HG03159 (cell line): ENCODE results near the gene RNU1-3.
"Not testable (repeated sequence)": the region's sequence is repeated elsewhere in the genome, so short reads cannot be mapped to it uniquely, and the experiment has no call there.

Experiments
- ATAC-seq: cut with Tn5 transposase; IDR thresholded peaks from one replicate; pipeline ENCODE4 v1.9.1; 2021; ENCODE audit warnings: mild to moderate bottlenecking, moderate library complexity; ENCODE audit not compliant: unreplicated experiment

The RNU1-3 gene

DNA sequence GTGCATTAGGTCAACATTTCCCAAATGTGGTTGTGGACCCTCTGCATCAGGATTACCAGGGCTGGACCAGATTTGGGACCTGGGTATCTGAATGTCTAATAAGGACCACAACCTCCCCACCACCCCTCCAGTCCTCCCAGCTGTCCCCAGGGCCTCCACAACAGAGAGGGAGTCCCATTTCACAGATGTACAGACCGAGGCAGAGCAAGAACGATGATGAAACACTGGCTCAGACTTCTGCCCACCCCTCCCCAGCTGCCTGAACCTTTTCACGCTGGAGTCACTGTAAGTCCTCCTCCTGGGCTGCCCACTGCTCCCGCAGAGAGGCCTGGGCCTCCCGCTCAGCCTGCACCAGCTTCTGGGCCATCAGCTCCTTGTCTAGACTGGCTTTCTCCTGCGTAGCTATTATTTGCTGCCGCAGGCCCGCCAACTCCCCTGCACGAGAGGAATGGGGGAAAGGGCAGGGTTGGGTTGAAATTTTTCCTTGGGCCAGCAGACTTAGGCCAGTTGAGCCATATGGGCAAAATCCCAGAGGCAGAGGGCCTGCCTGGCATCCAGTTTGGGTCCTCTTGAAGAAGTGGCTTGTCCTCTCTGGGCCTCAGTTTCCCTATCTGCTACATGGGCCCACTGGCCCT lies 45.0 kb downstream of the RNU1-3 start:
- not testable (repeated sequence) for ATAC-seq

DNA sequence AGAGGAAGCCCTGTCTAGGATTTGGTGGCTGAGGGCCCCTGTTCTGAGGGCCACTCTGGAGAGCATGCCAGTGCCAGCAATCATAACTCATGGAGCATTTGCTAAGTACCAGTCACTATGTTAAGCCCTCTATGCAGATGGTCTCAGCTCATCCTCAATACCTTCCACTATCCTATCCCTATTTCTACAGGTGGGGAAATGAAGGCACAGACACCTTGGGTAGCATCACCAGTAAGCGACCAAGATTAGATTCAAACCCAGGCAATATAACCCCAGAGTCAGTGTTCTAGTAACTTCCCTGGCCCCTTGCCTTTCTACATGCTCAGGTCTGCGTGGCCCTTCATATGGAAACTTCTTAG lies 45.5 kb downstream of the RNU1-3 start:
- no peak for ATAC-seq

DNA sequence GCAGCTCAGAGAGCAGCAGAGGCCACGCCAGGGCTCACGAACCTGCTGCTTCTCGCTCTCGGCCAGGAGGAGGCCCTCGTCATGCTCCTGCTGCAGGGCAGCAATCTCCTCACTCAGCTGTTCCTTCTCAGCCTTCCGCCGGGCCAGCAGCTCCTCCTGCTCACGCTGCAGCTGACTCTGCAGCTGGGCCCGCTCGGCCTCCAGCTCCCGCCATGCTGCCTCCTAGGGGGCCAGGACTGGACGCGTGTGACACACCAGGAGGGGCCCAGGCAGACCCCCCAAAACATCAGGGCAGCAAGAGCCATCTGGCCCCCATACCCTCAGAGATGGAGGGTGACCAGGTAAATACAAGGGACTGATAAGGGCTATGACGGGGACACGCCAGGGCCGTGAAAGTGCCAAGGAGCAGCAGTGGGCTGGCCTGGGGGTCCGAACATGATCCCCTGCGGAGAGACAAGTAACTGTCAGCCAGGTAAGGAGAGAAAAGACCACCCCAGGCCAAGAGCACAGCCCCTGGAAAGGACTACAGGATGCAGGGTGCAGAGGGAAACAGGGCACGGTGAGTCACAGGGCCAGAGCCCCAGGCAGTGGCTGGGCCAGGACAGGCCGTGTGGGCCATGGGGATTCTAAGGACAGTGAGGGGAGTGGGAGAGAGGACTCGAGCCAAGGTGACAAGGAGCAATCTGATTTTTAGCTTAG lies 46.8 kb downstream of the RNU1-3 start:
- ATAC-seq: not testable (repeated sequence)

DNA sequence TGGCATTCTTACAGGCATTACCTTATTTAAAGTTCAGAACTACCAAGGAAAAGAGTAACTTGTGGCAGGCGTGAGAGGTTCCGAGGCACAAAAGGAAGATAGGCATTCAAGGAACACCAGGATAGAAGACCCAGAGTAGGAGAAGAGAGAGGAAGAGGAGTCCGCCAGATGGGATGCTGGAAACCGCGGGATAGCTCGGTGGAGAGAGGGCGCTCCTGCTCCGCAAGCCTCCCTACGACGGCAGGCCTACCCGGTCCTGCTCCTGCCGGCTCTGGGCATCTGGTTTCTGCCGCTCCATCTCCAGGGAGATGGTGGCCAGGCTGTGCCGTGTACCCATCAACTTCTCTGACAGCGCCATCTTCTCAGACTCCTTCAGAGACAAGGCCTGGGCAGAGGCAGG lies 48.0 kb downstream of the RNU1-3 start:
- no peak for ATAC-seq

DNA sequence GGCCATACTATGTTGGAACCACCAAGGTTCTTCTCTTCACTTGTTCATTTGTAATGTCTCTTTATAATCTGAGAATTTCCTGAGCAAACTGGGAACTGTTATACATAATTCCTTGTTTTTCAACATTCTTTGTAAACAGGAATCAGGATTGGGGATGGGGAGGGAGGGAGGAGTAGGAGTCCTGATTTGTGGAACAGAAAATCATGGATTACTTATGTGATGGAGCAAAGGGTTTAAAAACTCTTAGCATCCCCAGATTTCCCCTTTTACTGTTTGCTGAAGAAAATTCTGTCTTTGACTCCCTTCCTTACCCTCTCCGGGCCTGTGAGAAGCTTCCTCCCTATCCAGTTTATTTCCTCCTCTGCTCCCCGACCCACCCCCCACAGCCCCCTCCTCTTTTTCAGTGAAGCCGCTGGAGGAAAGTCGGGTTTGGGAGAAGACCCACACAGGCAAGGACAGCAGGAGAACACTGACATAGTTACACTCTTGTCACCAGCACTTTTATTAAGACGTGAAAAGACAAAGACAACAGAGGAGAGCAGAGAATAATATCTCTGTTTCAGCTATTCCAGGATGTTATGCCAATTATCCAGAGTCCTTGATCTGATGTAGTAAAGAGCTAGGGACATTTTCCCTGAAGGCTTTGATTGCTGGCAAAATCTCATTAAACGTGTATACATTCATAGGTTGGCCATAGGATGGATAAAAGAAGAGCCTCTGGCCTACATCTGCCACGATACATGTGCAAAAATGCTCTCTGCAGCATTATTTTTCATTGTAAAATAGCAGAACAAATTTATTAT lies 48.8 kb downstream of the RNU1-3 start:
- no peak for ATAC-seq

DNA sequence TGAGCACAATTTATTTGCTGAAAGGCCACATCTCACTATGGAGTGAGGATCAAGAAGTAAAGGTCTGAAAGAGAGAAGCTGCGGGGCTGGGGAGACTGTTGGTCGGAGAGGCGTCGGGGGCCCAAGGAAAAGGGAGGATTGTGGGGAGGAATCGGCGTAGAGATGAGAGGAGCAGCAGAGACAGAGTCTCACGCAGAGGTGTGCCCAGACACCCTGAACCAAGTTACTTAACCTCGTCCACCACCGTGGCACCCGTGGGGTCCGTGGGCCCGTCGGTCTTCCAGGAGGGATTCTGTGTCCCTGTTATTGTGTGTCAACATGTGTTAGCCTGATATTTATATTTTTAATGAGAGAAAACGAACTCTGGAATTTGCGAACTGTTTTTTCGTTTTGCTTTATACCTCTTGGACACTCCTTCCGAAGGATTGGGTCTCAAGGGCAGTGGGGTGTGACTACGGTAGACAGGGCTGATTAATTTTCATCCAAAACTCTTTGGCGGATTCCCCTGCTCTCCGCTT lies 49.6 kb downstream of the RNU1-3 start:
- ATAC-seq: no peak
